ENCODE results near the gene IGSF21. TPM values are rescaled to one million over a fixed set of nuclear protein-coding genes. Genes with fewer than 3 reads are reported as not detected.

Gene IGSF21
- polyA plus RNA-seq, 2 of the 4 experiments (the other 2 are of a cell fraction): not detected

DNA sequence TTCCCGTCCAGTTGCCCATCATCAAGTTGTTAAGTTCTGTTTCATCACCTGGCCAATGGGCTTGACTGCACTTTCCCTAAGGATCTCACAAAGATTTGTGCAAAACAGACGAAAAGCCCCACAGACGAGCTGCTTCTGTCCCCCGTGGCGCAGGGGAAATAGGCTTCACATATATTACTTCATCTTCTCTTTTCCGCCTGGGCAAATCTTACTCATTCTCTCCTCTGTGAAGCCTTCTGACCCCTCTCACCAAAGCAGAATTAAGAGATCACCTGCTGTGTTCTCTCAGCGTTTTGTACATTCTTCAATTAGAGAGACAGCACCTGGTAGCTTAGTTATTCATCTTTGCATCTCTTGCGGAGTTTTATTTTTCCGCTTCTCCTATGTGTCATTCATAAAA lies 129.8 kb downstream of the IGSF21 start:
- TF ChIP-seq ZNF302 (CRISPR knock-in tag; IDR thresholded peaks at IDR 0.05) (no peak), FOXS1 (CRISPR knock-in tag; IDR thresholded peaks at IDR 0.05) (no peak), SMC3 (IDR thresholded peaks at IDR 0.05) (no peak), NR3C1 (IDR thresholded peaks at IDR 0.05) (no peak), TFCP2L1 (CRISPR knock-in tag; IDR thresholded peaks at IDR 0.05) (no peak), EHF (CRISPR knock-in tag; IDR thresholded peaks at IDR 0.05) (no peak), RNF2 (IDR thresholded peaks at IDR 0.05; ENCODE audit: borderline replicate concordance, low read depth) (no peak), CHD4 (IDR thresholded peaks at IDR 0.05; ENCODE audit: borderline replicate concordance) (no peak), MAZ (IDR thresholded peaks at IDR 0.05; ENCODE audit: borderline replicate concordance, low read depth, low read length) (no peak), CBX8 (IDR thresholded peaks at IDR 0.05) (no peak), HES2 (IDR thresholded peaks at IDR 0.05) (no peak), TP53 (CRISPR knock-in tag; IDR thresholded peaks at IDR 0.05) (no peak), RFX5 (IDR thresholded peaks at IDR 0.05) (no peak), ZFP36 (IDR thresholded peaks at IDR 0.05; ENCODE audit: borderline replicate concordance, partially characterized antibody) (no peak), KDM5A (IDR thresholded peaks at IDR 0.05) (no peak)
- TF ChIP-seq, protein P1, sequence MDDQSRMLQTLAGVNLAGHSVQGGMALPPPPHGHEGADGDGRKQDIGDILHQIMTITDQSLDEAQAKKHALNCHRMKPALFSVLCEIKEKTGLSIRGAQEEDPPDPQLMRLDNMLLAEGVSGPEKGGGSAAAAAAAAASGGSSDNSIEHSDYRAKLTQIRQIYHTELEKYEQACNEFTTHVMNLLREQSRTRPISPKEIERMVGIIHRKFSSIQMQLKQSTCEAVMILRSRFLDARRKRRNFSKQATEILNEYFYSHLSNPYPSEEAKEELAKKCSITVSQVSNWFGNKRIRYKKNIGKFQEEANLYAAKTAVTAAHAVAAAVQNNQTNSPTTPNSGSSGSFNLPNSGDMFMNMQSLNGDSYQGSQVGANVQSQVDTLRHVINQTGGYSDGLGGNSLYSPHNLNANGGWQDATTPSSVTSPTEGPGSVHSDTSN (IDR thresholded peaks at IDR 0.05): no peak
- no peak for DNase-seq (ENCODE audit: low read depth in 1 of 2, low spot score in 1 of 2)
- 25% methylated on average over 8 of the region's 9 CpGs for WGBS (ENCODE audit: missing lambda C conversion rate)
- no peak for ATAC-seq
- ChIA-PET POLR2A (no interaction called here), CTCF (no interaction called here)
- Histone ChIP-seq H3K9me3 (no peaks in the 10 kb centered on the region), H3K4me1 (no peaks in the 10 kb centered on the region), H3K27ac (no peak overlapping the region), H3K4me3 (no peak overlapping the region), H3K4me2 (no peak overlapping the region)
- FAIRE-seq: no peak

- Histone ChIP-seq H3K4me2 (no peak overlapping the region), H3K4me1 (no peaks in the 10 kb centered on the region), H3K9me3 (no peaks in the 10 kb centered on the region), H3K4me3 (no peak overlapping the region), H3K27ac (no peak overlapping the region)
- POLR2A ChIA-PET: no interaction called here
- TF ChIP-seq ZFP36 (IDR thresholded peaks at IDR 0.05; ENCODE audit: borderline replicate concordance, partially characterized antibody) (no peak), POLR2A (IDR thresholded peaks at IDR 0.05; ENCODE audit: low read length) (no peak), KDM1A (IDR thresholded peaks at IDR 0.05; ENCODE audit: low read depth) (no peak), HOXA7 (CRISPR knock-in tag; IDR thresholded peaks at IDR 0.05) (no peak), CEBPB (IDR thresholded peaks at IDR 0.05) (no peak), ESRRA (IDR thresholded peaks at IDR 0.05; ENCODE audit: borderline replicate concordance, low read length) (no peak), CHD2 (IDR thresholded peaks at IDR 0.05; ENCODE audit: low read length, partially characterized antibody) (no peak), CHD4 (IDR thresholded peaks at IDR 0.05; ENCODE audit: borderline replicate concordance) (no peak), HMGXB4 (CRISPR knock-in tag; IDR thresholded peaks at IDR 0.05; ENCODE audit: borderline replicate concordance) (no peak), RFX5 (IDR thresholded peaks at IDR 0.05) (no peak), HEYL (CRISPR knock-in tag; IDR thresholded peaks at IDR 0.05) (no peak), EHMT2 (IDR thresholded peaks at IDR 0.05; ENCODE audit: low read depth) (no peak), ELK1 (IDR thresholded peaks at IDR 0.05; ENCODE audit: low read depth, low read length) (no peak), SREBF2 (IDR thresholded peaks at IDR 0.05) (no peak), BCL3 (IDR thresholded peaks at IDR 0.05) (no peak)
- TF ChIP-seq, protein P1 (IDR thresholded peaks at IDR 0.05): no peak
- CTCF ChIA-PET: interaction anchor here (0.7 kb wide), 2 partner anchors 83 to 205 kb away, joined by 3 read pairs; no protein-coding TSS in a partner anchor
- ATAC-seq (no peak), FAIRE-seq (no peak), DNase-seq (ENCODE audit: low read depth in 1 of 2, low spot score in 1 of 2) (no peak)
- WGBS (ENCODE audit: missing lambda C conversion rate): 0% methylated on average over 5 of the region's 5 CpGs
Measured at GRCh38 chr1:18238190-18238589, 130.6 kb downstream of the IGSF21 start.
